ENCODE data around the gene ROR1. TPM values are rescaled to one million over a fixed set of nuclear protein-coding genes. Genes with fewer than 3 reads are reported as not detected.

Gene ROR1
- polyA plus RNA-seq, 1 donor, result 8.8 TPM

DNA sequence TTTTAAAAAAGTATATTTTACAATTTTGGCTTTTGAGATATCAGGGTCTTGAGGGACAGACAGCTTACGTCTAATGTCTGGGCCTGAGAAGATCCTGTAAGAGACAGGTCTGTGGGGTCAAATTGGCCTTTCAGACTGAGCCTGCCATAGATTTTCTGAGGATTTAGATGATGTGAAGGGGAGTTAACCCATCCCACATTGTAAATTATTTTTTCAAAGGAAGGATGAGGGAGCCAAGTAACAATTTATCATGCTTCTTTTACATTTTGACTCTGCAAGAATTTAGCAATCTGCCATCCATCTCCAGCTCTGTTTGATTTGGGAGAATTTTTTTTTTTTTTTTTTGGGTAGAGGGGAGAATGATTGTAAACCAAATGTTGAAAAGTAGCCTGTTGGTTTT is 160.9 kb downstream of the ROR1 start:
- no peak for DNase-seq (ENCODE audit: low read depth)

DNA sequence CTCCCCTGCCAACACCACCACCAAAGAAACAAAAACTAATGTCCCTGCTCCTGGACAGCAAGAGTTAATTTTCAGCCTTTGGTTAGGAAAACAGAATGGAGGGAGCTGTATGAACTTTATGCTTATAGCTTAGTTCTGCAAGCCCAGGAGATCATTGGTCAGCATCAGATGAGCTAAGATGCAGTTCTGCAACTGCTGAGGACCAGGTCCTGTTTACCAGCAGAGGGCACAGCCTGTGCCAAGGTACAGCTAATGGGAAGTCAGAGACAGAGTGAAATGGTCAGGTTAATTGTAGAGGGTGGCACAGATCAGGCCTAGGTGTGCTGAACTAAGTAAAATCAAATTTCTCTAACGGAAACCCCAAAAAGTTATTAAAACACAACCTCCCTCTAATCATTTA is 161.3 kb downstream of the ROR1 start:
- DNase-seq (ENCODE audit: low read depth), result no peak

DNA sequence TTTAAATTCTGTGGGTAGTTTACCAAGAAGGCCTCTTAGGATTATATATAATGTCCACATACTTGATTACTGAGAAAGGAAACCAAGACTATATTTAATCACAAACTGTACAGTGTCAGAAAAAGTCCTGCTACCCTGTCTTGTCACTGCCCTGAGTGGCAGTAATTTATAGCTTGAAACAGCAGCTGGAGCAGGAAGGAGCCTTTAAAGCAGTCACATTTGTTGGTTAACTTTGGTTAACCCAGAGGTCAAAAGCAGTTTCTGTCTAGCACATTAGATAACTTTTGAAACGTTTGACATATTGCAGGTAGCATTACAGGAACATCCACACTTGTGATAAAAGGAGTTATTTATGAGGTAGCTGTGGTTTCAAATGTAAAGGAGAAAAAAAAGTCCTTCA is 161.7 kb downstream of the ROR1 start:
- DNase-seq (ENCODE audit: low read depth), result no peak

DNA sequence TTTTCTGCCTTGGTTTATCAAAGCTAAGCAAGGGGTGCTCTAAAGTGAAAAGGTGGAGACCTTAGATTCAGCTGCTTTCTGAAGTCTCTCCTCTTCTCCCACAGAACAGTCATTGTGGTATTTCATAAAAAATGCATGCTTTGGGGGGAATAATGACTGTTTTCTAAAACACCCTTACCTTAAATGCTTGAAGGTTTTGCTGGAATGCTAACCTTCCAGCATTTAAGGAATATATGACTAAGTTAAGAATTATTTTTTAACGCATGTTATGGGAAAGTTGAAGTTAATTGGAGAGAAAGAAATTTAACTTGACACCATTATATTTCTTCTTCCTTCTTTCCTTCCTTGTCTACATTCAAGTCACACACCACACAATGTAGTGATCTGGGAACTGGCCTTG is 162.5 kb downstream of the ROR1 start:
- DNase-seq (ENCODE audit: low read depth), result no peak

DNA sequence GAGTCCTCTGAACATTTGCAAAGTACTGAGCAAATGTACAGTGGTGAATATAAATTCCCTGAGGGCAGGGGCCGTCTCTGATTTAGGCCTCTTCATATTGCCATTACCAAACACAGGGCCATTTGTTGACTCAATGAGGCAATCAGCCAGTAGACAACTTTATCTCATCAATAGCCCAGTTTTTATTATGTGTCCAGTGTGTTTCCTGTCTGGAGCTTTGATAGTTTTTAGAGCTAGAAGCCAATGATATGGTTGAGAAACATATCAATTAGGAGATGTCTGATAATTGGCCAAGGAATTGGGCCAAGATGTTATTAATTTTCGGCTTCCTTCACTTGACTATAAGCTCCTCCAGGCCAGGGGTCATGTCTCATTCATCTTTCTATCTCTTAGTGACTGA is 163.0 kb downstream of the ROR1 start:
- no peak for DNase-seq (ENCODE audit: low read depth)

DNA sequence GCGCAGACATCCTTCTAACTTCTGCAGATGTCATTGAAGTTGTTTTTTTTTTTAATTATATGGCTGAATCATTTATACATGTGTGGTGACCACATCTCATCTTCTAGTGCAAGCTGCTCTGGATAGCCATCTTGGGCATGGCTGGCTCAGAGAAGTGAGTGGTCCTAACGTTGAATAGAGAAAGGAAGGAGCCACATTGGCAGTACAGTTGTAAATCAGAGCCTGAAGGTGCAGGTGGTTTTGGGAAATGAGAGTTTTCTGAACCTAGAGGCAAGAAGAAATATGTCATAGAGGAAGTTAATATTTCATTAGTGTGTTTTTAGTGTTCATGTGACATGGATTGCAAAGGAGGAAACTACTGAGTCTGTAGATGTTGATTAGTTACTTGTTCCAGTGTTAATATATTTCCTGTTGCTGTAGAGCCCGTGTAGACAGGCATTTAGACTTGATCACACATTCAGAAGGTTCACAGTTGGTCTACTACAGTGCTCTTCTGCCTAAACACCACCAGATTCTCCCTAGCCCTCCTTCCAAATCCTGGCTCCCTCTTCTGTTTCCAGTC is 163.7 kb downstream of the ROR1 start:
- no peak for DNase-seq (ENCODE audit: low read depth)

DNA sequence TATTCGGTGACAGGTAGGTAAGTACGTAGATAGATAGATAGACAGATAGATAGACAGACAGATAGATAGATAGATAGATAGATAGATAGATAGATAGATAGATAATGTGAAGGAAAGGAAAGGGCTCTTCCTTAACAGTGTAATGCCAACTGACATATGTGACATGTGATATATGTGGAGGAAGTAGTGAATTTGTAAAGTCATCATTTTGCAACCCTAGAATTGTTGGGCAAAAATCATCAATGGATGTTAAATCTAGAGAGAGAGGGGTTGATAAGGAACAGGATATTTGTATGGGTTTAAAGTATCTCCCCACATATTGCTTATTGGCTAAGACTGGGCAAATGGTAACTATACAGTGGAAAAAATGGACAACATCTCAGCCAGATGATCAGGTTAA is 166.6 kb downstream of the ROR1 start:
- DNase-seq (ENCODE audit: low read depth), result no peak

DNA sequence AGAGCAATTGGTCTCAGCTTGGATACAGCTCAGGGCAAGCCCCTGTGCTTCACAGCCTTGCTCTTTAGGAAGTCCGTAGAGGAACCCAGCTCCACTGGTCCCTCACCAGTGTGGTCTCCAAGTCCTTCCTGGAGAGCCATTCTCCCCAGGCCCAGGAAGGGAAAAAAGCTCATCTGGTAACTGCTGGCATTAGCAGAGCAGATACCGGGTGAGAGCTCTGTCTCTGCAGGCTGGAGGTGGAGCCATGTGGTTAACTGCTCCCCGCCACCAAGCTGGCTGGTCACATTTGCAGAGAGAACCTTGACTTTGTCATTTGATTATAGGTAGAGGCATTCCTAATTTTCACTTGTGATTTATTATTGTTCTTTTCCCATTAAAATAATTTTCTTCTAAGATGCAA is 169.6 kb downstream of the ROR1 start:
- no peak for DNase-seq (ENCODE audit: low read depth)

DNA sequence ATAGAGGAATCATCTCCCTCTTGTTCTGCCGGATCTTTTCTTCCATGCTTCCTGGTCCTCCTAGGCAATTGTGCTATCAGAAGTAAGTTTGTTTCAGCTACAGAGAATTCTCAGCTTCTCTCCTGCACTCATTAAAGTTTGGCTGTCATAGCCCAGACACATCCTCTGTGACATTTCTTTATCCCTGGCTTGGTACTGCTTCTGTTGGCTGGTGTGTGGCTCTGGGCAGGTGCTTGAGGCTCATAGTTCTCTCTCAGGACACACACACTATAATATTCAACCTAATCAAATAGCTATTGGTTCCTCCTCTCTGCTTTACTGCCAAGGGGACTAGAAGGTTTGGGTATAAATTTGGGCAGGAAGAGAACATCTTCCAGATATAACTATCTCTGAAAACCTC is 172.1 kb downstream of the ROR1 start:
- no peak for DNase-seq (ENCODE audit: low read depth)

DNA sequence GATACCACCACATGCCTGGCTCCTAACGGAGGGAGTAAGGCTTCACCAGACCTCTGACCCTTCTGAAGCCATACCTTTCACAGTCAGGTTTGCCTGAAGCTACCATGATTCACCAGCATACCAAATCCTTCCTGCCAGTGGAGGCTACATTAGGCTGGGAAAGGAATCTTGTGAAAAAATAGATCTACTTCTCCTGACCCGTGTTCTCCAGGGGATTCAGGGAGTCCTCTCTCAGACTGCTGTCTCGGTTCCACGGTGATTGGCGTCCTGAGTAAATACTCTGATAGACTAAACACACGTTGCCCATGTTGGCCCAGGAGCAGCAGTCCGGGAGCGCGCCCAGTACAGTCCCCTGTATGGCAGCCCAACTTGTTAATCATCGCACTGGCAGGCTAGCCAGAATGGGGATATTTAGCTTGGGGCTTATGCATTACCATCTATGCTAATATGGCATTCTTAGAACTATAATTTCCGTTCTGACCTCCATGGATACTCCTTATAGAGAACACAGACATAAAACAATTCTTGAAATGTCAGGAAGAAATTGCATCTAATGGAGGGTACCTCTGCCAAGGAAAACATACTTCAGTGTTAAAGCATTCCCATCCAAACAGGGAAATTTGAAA is 173.2 kb downstream of the ROR1 start:
- DNase-seq (ENCODE audit: low read depth), result no peak

DNA sequence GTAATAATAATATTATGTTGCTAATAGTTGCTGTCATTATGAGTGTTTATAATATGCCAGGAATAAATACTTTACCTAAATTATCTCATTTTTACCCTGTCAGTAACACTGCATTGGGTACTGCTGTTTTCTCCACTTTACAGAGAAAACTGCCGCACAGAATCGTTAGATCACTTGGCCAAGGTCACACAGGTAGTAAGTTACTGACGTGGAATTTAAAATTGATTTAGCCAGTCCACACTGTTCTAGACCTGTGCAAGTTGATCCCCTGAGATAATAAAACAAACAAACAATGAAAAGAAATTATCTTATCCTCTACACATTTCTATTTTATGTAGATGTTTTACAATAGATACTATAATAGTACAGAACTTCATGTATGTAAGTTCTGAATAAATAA is 174.1 kb downstream of the ROR1 start:
- DNase-seq (ENCODE audit: low read depth), result no peak

DNA sequence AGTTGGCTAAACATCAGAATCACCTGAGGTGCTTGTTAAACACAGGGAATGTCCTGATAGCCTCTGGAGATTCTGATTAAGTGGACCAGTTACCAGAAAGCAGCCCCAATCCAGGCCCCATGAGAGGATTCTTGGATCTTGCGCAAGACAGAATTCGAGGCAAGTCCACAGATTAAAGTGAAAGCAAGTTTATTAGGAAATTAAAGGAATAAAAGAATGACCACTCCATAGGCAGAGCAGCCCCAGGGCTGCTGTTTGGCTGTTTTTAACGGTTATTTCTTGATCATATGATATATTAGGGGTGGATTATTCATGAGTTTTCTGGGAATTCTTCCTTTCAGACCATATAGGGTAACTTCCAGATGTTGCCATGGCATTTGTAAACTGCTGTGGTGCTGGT is 176.2 kb downstream of the ROR1 start:
- DNase-seq (ENCODE audit: low read depth), result no peak

DNA sequence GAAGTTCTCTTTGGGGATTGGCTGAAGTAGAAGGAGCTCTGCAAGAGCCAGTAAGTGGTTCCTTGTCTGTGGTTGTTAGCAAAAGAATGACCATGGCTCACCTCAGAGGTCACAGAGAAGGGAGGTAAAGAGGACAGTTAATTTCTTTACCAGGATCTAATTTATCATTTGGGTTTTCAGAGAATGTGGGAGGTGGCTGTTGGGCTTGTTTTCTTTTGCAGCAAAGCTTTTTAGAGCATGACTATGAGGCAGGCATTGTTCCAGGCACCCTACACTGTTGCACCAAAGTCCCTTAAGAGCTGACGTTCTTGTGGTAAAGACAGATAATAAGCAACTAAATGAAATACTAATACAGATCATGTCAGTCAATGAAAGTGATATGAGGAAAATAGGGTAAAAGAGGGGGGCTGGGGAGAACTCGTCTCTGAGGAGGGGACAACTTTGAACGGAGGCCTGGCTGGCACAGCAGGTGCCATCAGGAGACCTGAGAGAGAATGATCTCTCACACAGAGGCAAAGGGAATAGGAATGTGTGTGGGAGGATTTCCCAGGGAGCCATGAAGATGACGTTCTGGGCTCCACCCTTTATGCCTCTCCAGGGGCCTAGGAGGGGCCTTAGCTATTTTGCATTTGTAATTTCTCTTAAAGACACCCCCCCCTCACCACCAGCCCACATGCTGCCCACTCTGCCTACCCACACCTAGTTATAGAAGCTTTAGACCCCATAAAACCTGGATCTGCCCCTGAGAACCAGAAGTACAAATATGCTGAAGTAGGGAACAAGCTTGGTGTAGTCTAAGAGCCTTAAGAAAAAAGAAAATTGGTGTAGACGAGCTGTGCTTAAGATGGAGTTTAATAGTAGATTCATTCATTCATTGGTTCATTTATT is 177.5 kb downstream of the ROR1 start:
- DNase-seq (ENCODE audit: low read depth), result no peak

DNA sequence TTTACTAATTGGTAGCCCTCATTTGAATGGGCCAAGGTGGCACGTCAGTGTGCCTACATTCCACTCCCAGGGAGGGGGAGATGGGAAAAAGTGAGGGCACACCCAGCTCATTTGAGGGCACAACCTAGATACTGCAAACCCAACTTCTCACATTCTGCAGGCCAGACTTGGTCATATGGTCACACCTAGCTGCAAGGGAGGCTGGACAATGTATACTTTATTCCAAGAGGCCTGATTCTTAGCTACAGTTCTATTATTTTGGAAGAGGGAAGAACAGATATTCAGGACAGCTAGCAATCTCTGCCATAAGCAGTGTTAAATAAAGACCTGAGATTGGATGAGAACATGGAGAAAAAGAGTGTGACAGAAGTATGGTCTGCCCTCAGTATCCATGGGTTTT is 180.4 kb downstream of the ROR1 start:
- no peak for DNase-seq (ENCODE audit: low read depth)

DNA sequence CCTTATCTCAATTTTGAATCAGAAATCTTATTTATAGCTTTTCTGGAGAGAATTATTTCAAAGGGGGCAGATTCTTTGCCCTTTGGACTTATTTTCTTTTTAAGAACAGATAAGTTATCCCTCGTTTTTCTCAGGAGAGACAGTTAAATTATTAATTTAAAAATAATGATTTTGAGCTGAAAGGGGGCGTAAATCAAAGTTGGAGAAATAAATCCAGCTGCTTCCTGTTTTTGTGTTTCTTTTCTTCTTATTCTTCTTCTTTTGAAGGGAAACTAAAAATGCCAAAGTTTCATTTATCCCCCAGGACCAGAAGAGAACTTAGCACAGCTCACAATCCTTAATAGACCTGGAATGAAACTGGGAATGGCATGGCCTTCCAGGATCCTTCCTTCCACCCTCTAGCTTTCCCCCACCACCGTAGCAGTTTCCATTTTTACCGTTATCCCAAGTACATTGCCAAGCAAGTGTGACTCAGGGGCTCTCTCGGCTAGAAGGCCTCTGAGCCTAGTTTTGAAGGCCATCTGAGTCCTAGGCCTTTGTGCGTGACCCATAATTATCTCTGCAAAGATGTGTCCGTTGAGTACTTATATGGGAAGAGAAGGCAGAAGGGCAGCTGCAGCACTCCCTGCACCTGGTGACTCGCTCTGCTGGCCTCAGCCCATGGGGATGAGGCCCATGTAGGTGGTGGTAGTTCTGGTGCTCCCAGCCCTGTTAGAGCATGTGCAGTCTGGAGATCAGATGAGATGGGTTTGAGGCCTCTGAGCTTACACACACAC is 181.7 kb downstream of the ROR1 start:
- DNase-seq (ENCODE audit: low read depth), result no peak

DNA sequence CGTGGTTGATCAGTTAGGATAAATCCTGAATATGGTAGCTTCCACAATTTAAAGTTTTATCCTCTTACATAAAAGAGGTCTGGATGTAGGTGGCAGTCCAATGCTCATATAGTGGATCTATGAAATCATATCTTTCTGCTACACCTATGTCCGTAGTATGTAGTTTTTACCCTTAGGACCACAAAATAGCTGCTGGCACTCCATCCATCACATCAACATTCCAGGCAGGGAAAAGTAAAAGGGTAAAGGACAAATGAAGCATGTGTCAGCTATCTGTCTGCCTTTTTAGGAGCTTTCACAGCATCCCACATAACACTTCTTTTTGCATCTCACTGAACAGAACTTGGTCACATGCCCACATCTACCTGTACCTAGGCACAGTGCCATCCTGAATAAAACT is 184.7 kb downstream of the ROR1 start:
- no peak for DNase-seq (ENCODE audit: low read depth)

DNA sequence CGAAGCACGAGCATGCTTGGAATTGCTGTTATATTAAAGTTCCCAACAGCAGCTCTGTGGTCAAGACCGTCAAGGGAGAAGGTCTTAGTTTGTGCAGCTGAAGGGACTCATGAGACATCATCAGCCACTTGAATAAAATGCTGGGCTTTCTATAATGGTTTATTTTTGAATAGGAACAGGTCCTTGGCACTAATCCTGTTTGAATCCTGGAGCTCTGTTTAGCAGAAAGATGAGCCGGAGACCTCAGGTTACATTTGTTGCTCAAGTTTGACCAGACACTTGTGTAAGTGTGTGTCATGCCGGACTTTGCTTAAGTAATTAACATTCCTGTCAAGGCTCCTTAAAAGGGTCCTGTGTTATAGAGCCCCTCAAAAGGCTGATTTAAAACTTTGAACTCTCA is 186.5 kb downstream of the ROR1 start:
- no peak for DNase-seq (ENCODE audit: low read depth)

DNA sequence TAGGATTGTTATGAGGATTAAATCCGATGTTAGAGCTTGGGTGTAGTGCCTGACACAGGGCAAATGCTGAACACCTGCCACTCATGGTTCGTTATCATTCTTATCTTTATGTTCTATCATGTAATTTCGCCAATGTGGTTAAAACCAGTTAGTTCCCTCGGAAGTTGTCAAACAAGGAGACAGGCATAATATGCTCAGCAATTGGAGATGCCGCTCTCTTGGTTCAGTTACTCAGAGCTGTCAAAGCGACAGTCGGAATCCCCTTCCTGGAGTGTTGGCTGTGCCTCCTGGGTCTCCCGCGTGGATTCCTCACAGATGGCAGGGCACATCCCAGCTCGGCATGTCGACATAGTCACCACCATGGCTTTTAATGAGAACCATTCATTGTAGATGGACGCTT is 192.2 kb downstream of the ROR1 start:
- no peak for DNase-seq (ENCODE audit: low read depth)

DNA sequence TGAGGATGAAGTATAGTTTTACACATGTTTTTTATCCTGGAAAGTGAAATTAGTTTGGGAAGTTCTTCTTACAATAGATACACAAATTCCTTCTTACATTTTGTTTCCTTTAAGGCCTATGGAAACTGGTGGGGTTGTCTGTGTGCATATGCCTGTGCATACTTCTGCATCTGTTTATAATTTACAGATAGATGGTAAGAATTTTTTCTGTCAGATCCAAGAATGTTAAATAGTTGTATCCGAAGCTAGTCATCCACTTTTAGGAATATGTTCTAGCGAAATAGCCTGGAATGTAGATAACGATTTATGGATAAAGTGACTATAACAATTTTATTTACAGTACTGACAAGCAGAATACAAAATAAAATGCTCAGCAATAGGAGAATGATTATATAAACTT is 194.1 kb downstream of the ROR1 start:
- DNase-seq (ENCODE audit: low read depth), result no peak

DNA sequence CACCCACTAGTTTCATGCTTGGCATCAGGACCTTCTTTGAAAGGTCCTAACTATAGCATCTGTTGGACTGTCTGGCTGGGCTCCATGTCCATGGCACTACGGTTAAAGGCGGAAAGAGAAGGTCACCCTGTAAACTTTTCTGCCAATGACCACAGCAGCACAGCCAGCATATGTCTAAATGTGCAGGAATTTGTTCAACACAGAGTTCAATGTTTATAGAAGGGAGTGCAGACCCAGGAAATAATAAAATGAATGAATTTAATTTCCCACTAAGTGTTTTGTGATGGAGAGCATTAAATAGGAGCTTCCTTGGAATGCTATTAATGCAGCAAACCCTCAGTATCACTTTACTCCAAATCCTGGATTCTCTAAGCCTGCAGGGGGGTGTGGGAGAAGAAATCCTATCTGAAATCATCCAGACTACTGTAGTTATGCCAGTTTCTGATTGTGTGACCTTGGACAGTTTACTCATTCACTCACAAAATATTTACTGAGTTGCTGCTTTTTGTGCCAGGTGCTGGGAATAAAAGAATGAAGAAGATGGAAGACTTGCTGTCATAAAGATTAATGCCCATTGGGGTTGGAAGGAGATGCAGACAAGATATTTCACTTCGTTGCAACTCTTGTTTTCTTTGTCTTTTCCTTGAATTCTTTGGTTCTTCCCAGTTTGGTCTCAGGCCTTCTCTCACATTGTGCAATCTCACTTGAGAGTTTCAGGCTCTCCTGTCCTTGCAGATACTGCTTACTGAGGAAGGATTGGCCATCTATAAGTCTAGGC is 195.0 kb downstream of the ROR1 start:
- DNase-seq (ENCODE audit: low read depth), result no peak

DNA sequence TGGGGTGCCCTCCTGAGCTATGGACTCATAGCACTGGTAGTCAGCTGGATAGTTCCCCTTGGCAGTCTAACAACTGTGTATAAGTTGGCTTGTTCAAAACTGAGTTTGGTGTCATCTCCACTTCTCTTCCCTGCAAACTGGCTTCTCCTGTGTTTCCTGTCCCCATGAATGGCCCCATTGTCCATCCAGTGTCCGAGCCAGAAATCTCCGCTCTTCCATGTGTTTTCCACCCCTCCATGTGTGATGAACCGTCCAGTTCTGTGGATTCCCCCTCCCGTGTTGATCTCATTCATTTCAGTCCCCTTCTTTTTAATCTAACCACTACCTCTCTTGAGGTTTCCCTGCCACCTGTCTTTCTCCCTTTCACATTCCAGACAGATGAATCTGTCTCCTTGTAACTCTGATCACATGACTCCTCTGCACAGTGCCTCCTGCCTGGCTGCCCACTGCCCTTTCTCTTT is 195.7 kb downstream of the ROR1 start:
- DNase-seq (ENCODE audit: low read depth), result no peak

DNA sequence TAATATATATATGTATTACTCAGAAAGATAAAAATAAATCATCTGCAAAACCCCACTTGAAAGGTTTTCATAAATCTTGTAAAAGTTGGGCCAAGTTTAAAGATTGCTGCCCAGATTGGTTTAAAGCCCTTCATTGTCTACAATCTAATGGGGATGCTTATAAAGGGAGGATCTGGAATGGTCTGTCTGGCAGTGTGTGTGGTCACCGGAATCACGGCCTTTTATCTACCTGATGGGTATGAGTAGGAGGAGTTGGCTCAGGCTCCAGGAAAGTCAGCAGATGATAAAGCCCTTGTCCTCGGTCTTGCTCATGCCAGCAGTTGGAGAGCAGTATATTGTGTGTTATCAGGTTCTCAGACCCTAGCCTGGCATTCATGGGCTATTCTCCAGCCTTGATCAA is 197.7 kb downstream of the ROR1 start:
- DNase-seq (ENCODE audit: low read depth), result no peak

All from forelimb muscle (tissue), 1 donor.